A673 (cell line): ENCODE data around the gene CTIF.

Experiments
- CTCF ChIP-seq: fragments of 300-800, 200-600 bp; sonication (generic); conservative IDR thresholded peaks from 2 replicates; pipeline ENCODE4 v1.5.1; 2017; ENCODE audit warnings: low read depth, mild to moderate bottlenecking, antibody characterized with exemption, low read length, moderate library complexity, mixed read lengths
- EZH2 ChIP-seq: fragments of 200-600 bp; sonication (generic); IDR thresholded peaks from 2 replicates; pipeline ENCODE4 v1.6.1; 2017; ENCODE audit warnings: borderline replicate concordance, low read depth, mild to moderate bottlenecking, mixed read lengths, antibody characterized with exemption, low read length; ENCODE audit not compliant: poor library complexity, severe bottlenecking

GRCh38 chr18:48732767-48733424 is 194.1 kb downstream of the CTIF start:
- no peak for TF ChIP-seq CTCF
- no peak for TF ChIP-seq EZH2
